SK-N-SH treated with all-trans-retinoic acid at 6 μM for 48 hours (cell line): ENCODE measurements around the gene UCK1.

ENCODE experiments used
- GLIS3 ChIP-seq: fragments of 250-450 bp; sonication (Bioruptor Pico); IDR thresholded peaks from 2 replicates; pipeline ENCODE4 v1.5.0; 2020; ENCODE audit warnings: mild to moderate bottlenecking, moderate library complexity
- ISL1 ChIP-seq: fragments of 250-450 bp; sonication (Bioruptor Pico); IDR thresholded peaks from 2 replicates; pipeline ENCODE4 v2.1.2; 2022; ENCODE audit warnings: mild to moderate bottlenecking, moderate library complexity
- OSR1 ChIP-seq: fragments of 250-450 bp; sonication (Bioruptor Pico); IDR thresholded peaks from 2 replicates; pipeline ENCODE4 v1.8.0; 2022; ENCODE audit warnings: moderate library complexity, mild to moderate bottlenecking, inconsistent platforms
- RARB ChIP-seq: fragments of 250-450 bp; sonication (Bioruptor Pico); IDR thresholded peaks from 2 replicates; pipeline ENCODE4 v1.8.0; 2021; ENCODE audit warnings: mild to moderate bottlenecking, moderate library complexity
- SNAI2 ChIP-seq: fragments of 250-450 bp; sonication (Bioruptor Pico); IDR thresholded peaks from 2 replicates; pipeline ENCODE4 v1.5.0; 2020; ENCODE audit warnings: mild to moderate bottlenecking, moderate library complexity
- ZC3H10 ChIP-seq: fragments of 250-450 bp; sonication (Bioruptor Pico); IDR thresholded peaks from 2 replicates; pipeline ENCODE4 v1.5.1; 2021; ENCODE audit warnings: mild to moderate bottlenecking, moderate library complexity
- ZFP3 ChIP-seq: fragments of 250-450 bp; sonication (Bioruptor Pico); IDR thresholded peaks from 2 replicates; pipeline ENCODE4 v1.5.0; 2020; ENCODE audit warnings: mild to moderate bottlenecking, moderate library complexity
- ZNF565 ChIP-seq: fragments of 450-650 bp; formaldehyde crosslinking; conservative IDR thresholded peaks from 2 replicates; pipeline ENCODE4 v1.5.0; 2020; ENCODE audit warnings: low read depth, mild to moderate bottlenecking, moderate library complexity
- ZNF70 ChIP-seq: fragments of 450-650 bp; formaldehyde crosslinking; IDR thresholded peaks from 2 replicates; pipeline ENCODE4 v1.5.0; 2020; ENCODE audit warnings: mild to moderate bottlenecking, moderate library complexity
- TF ChIP-seq, protein P1 (sequence below): fragments of 250-450 bp; sonication (Bioruptor Pico); IDR thresholded peaks from 2 replicates; pipeline ENCODE4 v1.8.0; 2020; ENCODE audit warnings: mild to moderate bottlenecking, moderate library complexity, borderline replicate concordance

DNA sequence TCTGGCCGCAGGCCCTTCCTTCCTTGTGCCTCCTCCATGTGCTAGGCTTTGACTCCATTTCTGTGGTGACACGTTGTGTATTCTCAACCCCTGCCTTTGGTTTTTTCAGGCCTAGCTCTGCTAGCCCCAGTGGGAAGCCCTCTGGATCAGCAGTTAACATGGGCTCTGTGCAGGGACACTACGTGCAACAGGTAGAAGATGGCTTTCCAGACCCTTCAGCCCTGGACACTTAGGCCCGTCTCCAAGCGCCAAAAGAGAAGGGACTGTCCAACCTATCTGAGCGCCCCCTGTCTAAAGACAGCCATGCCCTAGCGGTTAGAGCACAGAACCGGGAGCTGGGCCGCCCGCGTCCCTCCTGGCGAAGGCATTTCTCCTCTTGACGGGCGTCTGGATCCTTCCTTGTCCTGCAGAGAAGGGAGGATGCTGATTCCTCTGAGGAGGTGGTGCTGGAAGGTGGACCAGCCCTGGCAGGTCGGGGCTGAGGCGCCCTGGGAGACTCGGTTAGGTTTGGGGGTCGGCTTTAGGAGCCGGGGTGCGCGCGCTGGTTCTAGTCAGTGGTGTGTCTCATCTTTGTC lies 36.7 kb downstream of the UCK1 start:
- TF ChIP-seq RARB (CRISPR knock-in tag) (no peak), ZC3H10 (CRISPR knock-in tag) (no peak), GLIS3 (no peak), OSR1 (CRISPR knock-in tag) (no peak), SNAI2 (CRISPR knock-in tag) (no peak), ZNF565 (no peak), ZFP3 (CRISPR knock-in tag) (no peak), ISL1 (CRISPR knock-in tag) (no peak), ZNF70 (CRISPR knock-in tag) (no peak)
- TF ChIP-seq, protein P1, sequence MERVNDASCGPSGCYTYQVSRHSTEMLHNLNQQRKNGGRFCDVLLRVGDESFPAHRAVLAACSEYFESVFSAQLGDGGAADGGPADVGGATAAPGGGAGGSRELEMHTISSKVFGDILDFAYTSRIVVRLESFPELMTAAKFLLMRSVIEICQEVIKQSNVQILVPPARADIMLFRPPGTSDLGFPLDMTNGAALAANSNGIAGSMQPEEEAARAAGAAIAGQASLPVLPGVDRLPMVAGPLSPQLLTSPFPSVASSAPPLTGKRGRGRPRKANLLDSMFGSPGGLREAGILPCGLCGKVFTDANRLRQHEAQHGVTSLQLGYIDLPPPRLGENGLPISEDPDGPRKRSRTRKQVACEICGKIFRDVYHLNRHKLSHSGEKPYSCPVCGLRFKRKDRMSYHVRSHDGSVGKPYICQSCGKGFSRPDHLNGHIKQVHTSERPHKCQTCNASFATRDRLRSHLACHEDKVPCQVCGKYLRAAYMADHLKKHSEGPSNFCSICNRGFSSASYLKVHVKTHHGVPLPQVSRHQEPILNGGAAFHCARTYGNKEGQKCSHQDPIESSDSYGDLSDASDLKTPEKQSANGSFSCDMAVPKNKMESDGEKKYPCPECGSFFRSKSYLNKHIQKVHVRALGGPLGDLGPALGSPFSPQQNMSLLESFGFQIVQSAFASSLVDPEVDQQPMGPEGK (CRISPR knock-in tag): no peak
